Esophagus squamous epithelium (tissue), 5 donors: Measurements from ENCODE around the gene SLC44A1. TPM values are rescaled to one million over a fixed set of nuclear protein-coding genes. Genes with fewer than 3 reads are reported as not detected.

ENCODE experiments used
- DNase-seq: peaks from one replicate; lab custom pipeline; 2025; lab: John Stamatoyannopoulos, UW
- H3K27ac ChIP-seq, 4 donors: fragments of 200-600 bp; sonication (generic); one replicate each; pipeline ENCODE4 v1.5.1; 2016 to 2019; ENCODE audit warnings: mild to moderate bottlenecking in 1 of 4
- H3K27me3 ChIP-seq, 4 donors: fragments of 200-600 bp; sonication (generic); 1 replicate in 3 of 4; 2 replicates in 1 of 4; pipeline versions ENCODE4 v1.5.1 to v1.6.0; 2017 to 2021; ENCODE audit warnings: antibody characterized with exemption in 1 of 4
- H3K36me3 ChIP-seq, 3 donors: fragments of 200-600 bp; sonication (generic); one replicate each; pipeline ENCODE4 v1.5.1; 2016 to 2019
- H3K4me1 ChIP-seq, 3 donors: fragments of 200-600 bp; sonication (generic); one replicate each; pipeline ENCODE4 v1.5.1; 2017 to 2019
- H3K4me3 ChIP-seq, 4 donors: fragments of 200-600 bp; sonication (generic); 1 replicate in 3 of 4; 2 replicates in 1 of 4; pipeline ENCODE4 v1.5.1; 2016 to 2019; ENCODE audit warnings: mild to moderate bottlenecking in 2 of 4, moderate library complexity in 1 of 4
- H3K9me3 ChIP-seq, 3 donors: fragments of 200-600 bp; sonication (generic); one replicate each; pipeline ENCODE4 v1.5.1; 2016 to 2019
- POLR2A ChIP-seq, 4 donors: fragments of 450-650 bp; IDR thresholded peaks; one replicate each; pipeline ENCODE4 v1.6.1; 2017; ENCODE audit warnings: antibody characterized with exemption in 4 of 4, mild to moderate bottlenecking in 4 of 4, moderate library complexity in 3 of 4
- WGBS, 2 donors: methylation state at CpG; one replicate each; pipeline ENCODE4 v1.1.5; 2018; 5-methylcytosine and 5-hydroxymethylcytosine counted together
- intact Hi-C: fragments of 100-400 bp; cut with DNase I; formaldehyde crosslinking; loops from one replicate; pipeline ENCODE4 v1.15.0; 2022
- total RNA-seq, 4 donors: library from RNA; depleted of rRNA; stranded (reverse); fragments of >200 nt; gene quantifications; one replicate each; pipeline ENCODE4 v1.1.0, GENCODE V29; 2016
- TF ChIP-seq, protein P1 (sequence below), 6 experiments: fragments of 450-650 bp in 4 of 6; fragments of 200-600 bp in 2 of 6; sonication (generic) in 2 of 6; IDR thresholded peaks; one replicate each; pipeline ENCODE4 v1.5.1; 2016 to 2019; ENCODE audit warnings: antibody characterized with exemption in 6 of 6, mild to moderate bottlenecking in 4 of 6, moderate library complexity in 4 of 6
- donor health status: DM: yes; HTN: yes; CAD: no.

Gene SLC44A1
- total RNA-seq, 4 donors from 2014 or later = 19.9 to 52.9 (median 37.8) TPM

GRCh38 chr9:105452185-105452584 is 207.7 kb downstream of the SLC44A1 start:
- H3K27me3 ChIP-seq = no peaks in the 10 kb centered on the region

DNA sequence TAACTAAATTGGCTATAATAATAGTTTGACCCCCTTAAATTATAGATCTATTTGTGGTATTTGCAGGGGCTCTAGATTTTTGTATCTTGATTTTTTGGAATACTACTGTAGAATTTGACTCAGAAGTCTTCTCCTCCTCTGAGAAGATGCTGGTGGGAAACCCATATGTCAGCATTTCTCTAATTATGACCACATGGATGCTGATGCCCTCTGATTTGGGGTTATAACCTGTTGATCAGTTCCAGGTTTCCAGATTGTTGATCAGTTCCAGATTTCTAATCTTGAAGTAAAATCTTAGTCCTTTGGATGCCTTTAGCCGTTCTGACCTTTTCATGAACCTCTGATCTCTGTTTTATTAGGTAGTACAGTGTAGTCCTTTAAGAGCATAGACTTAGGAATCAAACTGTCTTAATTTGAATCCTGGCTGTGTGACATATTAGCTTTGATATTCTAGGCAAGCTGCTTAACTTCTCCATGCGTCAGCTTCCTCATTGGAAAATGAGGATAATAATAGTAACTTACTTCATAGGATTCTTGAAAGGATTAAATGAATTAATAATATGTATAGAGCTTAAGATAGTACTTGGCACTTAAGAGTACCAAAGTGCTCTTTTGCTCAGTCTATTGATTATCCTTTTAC is 211.5 kb downstream of the SLC44A1 start:
- TF ChIP-seq, protein P1, sequence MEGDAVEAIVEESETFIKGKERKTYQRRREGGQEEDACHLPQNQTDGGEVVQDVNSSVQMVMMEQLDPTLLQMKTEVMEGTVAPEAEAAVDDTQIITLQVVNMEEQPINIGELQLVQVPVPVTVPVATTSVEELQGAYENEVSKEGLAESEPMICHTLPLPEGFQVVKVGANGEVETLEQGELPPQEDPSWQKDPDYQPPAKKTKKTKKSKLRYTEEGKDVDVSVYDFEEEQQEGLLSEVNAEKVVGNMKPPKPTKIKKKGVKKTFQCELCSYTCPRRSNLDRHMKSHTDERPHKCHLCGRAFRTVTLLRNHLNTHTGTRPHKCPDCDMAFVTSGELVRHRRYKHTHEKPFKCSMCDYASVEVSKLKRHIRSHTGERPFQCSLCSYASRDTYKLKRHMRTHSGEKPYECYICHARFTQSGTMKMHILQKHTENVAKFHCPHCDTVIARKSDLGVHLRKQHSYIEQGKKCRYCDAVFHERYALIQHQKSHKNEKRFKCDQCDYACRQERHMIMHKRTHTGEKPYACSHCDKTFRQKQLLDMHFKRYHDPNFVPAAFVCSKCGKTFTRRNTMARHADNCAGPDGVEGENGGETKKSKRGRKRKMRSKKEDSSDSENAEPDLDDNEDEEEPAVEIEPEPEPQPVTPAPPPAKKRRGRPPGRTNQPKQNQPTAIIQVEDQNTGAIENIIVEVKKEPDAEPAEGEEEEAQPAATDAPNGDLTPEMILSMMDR (IDR thresholded peaks at IDR 0.05) = no peak
- no peak for TF ChIP-seq POLR2A (IDR thresholded peaks at IDR 0.05)

More at GRCh38 chr9:105452185-105452584, 207.7 kb downstream of the SLC44A1 start:
- TF ChIP-seq, protein P1 (IDR thresholded peaks at IDR 0.05) = no peak
- TF ChIP-seq POLR2A (IDR thresholded peaks at IDR 0.05) = no peak
- intact Hi-C loops = no loop called here
- DNase-seq = no peak
- WGBS, 2 donors = 84 to 89% methylated on average over 3 of the region's 3 CpGs
- Histone ChIP-seq H3K4me3 (no peak overlapping the region), H3K4me1 (peaks cover 4 to 27% (median 7%) of the 10 kb centered on the region in 3 donors), H3K36me3 (no peaks in the 10 kb centered on the region), H3K9me3 (no peaks in the 10 kb centered on the region), H3K27ac (no peak overlapping the region)

GRCh38 chr9:105457560-105458294 is 213.3 kb downstream of the SLC44A1 start:
- TF ChIP-seq, protein P1 (IDR thresholded peaks at IDR 0.05) = no peak
- no peak for TF ChIP-seq POLR2A (IDR thresholded peaks at IDR 0.05)
- Histone ChIP-seq H3K36me3 (no peaks in the 10 kb centered on the region), H3K27ac (no peak overlapping the region), H3K27me3 (no peaks in the 10 kb centered on the region), H3K4me1 (peaks cover 4 to 22% (median 6%) of the 10 kb centered on the region in 3 donors), H3K4me3 (no peak overlapping the region), H3K9me3 (peaks cover 0 to 5% (median 0%) of the 10 kb centered on the region in 3 donors)
- intact Hi-C loops = no loop called here
- WGBS, 2 donors = 73 to 81% methylated on average over 8 to 11 of the region's 15 CpGs
- no peak for DNase-seq

More for the DNA sequence above, 211.5 kb downstream of the SLC44A1 start:
- Histone ChIP-seq H3K9me3 (peaks cover 0 to 5% (median 0%) of the 10 kb centered on the region in 3 donors), H3K4me3 (no peak overlapping the region), H3K36me3 (no peaks in the 10 kb centered on the region), H3K27ac (no peak overlapping the region), H3K27me3 (no peaks in the 10 kb centered on the region), H3K4me1 (peaks cover 4 to 22% (median 6%) of the 10 kb centered on the region in 3 donors)
- intact Hi-C loops = no loop called here
- 57 to 83% methylated on average over 2 of the region's 2 CpGs for WGBS, 2 donors
- DNase-seq = no peak

- Histone ChIP-seq H3K4me3 (no peak overlapping the region), H3K4me1 (peaks cover 4 to 22% (median 6%) of the 10 kb centered on the region in 3 donors), H3K27me3 (no peaks in the 10 kb centered on the region), H3K36me3 (no peaks in the 10 kb centered on the region), H3K27ac (no peak overlapping the region), H3K9me3 (peaks cover 0 to 5% (median 0%) of the 10 kb centered on the region in 3 donors)
- 88 to 93% methylated on average over 2 to 3 of the region's 3 CpGs for WGBS, 2 donors
- DNase-seq = no peak
- intact Hi-C loops = no loop called here
- no peak for TF ChIP-seq POLR2A (IDR thresholded peaks at IDR 0.05)
- TF ChIP-seq, protein P1 (IDR thresholded peaks at IDR 0.05) = no peak
These were observed 214.0 kb downstream of the SLC44A1 start for GRCh38 chr9:105458404-105458803.

DNA sequence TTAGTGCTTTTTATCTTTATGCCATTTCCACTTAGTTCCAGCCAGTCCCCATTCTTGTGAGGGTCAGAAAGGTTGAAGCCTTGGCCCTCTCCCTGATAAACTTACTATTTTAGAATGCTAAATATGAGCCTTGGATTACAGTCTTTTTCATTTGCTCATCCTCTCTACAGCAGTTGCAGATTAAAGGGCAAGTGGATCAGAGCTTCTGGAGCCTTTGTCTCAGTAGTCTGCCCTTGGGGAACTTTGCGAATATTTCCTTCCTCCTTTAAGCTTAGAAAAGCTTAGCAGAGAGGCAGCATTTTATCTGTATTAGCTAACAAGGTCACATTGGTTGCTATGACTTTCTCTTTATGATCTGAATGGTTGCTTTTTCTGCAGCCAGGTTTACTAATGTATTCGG is 214.9 kb downstream of the SLC44A1 start:
- H3K9me3 ChIP-seq = peaks cover 0 to 5% (median 0%) of the 10 kb centered on the region in 3 donors
- H3K27ac ChIP-seq = no peak overlapping the region
- H3K36me3 ChIP-seq = no peaks in the 10 kb centered on the region
- no peak overlapping the region for H3K4me3 ChIP-seq
- 67 to 69% methylated on average over 2 of the region's 2 CpGs for WGBS, 2 donors
- intact Hi-C loops = no loop called here
- H3K4me1 ChIP-seq = peaks cover 4 to 22% (median 6%) of the 10 kb centered on the region in 3 donors
- H3K27me3 ChIP-seq = no peaks in the 10 kb centered on the region
- TF ChIP-seq POLR2A (IDR thresholded peaks at IDR 0.05) = no peak
- TF ChIP-seq, protein P1 (IDR thresholded peaks at IDR 0.05) = no peak
- no peak for DNase-seq
